Left forelimb (tissue), 1 donor: ENCODE results near the gene CD6.

Experiments used
- DNase-seq: peaks from one replicate; pipeline ENCODE4 v3.0.0-alpha.2; 2018; ENCODE audit warnings: low spot score

The CD6 gene

GRCh38 chr11:60985991-60986915 is 14.8 kb downstream of the CD6 start:
- DNase-seq = peak; percentile 34

GRCh38 chr11:60987577-60988277 is 16.2 kb downstream of the CD6 start:
- no peak for DNase-seq

GRCh38 chr11:60988658-60989057 is 17.2 kb downstream of the CD6 start:
- DNase-seq = no peak

GRCh38 chr11:60989093-60989650 is 17.7 kb downstream of the CD6 start:
- DNase-seq = no peak

- DNase-seq = no peak
These were observed 20.0 kb downstream of the CD6 start for GRCh38 chr11:60991457-60991856.

DNA sequence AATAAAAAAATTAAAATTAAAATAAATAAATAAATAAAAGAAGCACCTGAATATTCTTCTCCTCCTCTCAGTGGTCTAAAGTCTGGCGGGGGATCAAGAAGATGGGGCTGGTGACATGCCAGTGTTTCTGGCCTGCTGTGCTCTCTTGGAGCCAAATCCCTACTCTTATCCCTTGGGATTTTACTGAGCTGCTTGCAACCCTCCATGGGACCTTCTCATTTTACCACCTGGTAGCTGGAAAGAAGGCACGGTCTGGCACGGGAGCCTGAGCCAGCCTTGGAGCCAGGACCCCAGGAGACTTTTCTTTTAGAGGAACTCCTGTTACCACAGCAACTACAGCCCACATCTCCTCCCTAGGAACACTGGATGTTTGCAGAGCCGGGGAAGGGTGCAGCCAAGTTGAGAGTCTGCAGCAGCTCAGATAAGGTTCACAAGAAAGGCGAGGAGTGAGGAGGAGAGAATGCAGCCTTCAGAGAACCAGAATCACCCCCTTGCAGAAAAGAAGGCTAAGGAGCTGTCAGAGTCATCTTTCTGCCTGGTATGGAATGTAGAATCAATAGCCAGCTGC is 21.4 kb downstream of the CD6 start:
- no peak for DNase-seq

DNA sequence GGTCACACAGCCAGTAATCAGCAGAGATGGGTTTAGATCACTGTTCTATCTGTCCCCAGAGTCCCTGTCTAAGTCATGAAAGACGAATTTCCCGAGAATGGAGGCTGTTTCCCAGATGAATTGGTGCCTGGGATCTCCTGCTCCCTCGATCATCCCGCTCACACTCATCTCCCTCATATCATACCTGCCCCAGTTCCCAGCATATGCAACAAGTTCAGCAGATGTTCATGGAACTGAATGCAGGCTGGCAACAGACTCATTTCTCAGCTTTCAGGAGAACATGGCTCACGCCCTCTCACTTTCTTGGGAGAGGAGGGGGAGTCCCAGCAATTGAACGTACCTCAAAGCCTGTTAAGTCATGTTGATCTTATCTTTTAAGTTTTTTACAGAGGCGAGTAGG is 22.1 kb downstream of the CD6 start:
- DNase-seq = no peak

DNA sequence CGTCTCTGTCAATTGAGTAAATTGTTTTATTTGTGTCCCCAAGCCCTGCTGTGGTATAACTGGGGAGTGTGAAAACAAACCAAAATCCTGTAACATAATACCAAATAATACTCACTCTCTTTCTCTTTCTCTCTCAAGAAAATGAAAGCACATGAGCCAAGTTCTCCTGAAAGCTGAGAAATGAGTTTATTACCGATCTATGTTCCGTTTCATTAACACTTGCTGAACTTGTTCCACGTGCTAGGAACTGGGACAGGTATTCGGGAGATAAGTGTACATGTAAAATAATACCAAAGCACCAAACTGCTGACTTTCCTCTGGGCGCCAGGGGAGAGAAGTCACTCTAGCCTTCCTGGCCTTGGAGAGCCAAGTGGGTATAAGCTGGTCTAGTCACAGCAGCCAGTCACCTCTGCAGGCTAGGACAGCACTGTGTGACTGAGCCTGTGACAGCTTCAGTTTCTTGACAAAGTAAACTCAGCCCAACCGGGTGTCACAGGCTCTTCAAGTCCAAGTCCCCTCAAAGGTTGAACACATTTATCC is 23.1 kb downstream of the CD6 start:
- no peak for DNase-seq

- DNase-seq = no peak
These were observed 24.3 kb downstream of the CD6 start for GRCh38 chr11:60995798-60996197.

- DNase-seq = no peak
These were observed 25.1 kb downstream of the CD6 start for GRCh38 chr11:60996381-60997138.

DNA sequence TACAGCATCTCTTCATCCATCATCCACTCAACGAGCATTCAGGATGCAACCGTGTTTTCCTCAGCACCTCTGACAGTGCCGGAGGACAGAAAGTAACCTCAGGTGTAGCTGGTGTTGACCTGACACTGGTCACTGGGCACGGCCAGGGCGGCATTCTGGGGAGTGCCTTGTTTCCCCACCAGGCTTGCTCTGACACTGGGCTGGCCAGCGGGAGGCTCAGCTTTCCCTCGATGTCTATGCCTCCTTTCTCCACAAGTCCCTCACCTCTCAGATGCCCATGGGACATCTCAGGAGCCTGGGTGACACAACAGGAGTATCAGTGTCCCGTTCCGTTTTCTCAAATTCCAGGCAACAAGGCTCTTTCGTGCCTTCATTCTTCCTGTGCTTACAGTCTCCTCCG is 28.9 kb downstream of the CD6 start:
- no peak for DNase-seq

- no peak for DNase-seq
These were observed 30.5 kb downstream of the CD6 start for GRCh38 chr11:61001931-61002330.

GRCh38 chr11:61002598-61002997 is 31.1 kb downstream of the CD6 start:
- no peak for DNase-seq

GRCh38 chr11:61004180-61004611 is 32.7 kb downstream of the CD6 start:
- DNase-seq = peak; percentile 81

DNA sequence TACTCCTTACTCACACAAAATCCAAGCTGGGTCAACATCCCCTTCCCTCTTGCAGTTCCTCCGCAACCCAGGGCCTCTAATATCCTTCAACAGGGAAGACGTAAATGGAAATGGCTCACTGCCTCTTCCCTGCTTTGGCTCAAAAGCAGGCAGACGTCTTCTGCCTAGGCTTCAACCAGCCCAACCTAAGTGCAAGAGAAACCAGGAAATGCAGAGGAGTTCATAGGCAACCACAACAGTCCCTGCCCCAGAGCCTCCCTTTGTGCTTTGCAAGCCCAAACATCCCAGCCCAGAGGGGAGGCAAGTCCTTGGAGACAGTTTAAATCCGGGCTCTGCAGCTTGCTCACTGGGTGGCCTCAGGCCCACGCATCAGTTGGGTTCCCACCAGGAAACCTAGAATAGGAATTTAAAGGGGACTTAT is 33.3 kb downstream of the CD6 start:
- DNase-seq = no peak

DNA sequence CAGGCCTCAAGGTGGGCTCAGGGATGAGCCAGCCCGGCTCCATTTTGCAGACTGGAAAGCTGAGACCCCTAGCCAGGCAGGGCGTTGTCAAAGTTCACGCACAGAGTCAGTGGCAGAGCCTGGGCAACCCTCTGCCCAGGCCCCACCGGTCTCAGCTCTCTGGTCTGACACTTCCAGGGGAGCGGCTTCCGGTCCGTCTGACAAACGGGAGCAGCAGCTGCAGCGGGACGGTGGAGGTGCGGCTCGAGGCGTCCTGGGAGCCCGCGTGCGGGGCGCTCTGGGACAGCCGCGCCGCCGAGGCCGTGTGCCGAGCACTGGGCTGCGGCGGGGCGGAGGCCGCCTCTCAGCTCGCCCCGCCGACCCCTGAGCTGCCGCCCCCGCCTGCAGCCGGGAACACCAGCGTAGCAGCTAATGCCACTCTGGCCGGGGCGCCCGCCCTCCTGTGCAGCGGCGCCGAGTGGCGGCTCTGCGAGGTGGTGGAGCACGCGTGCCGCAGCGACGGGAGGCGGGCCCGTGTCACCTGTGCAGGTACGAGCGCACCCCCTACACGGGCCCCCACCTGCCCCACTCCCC is 36.0 kb downstream of the CD6 start:
- no peak for DNase-seq

DNA sequence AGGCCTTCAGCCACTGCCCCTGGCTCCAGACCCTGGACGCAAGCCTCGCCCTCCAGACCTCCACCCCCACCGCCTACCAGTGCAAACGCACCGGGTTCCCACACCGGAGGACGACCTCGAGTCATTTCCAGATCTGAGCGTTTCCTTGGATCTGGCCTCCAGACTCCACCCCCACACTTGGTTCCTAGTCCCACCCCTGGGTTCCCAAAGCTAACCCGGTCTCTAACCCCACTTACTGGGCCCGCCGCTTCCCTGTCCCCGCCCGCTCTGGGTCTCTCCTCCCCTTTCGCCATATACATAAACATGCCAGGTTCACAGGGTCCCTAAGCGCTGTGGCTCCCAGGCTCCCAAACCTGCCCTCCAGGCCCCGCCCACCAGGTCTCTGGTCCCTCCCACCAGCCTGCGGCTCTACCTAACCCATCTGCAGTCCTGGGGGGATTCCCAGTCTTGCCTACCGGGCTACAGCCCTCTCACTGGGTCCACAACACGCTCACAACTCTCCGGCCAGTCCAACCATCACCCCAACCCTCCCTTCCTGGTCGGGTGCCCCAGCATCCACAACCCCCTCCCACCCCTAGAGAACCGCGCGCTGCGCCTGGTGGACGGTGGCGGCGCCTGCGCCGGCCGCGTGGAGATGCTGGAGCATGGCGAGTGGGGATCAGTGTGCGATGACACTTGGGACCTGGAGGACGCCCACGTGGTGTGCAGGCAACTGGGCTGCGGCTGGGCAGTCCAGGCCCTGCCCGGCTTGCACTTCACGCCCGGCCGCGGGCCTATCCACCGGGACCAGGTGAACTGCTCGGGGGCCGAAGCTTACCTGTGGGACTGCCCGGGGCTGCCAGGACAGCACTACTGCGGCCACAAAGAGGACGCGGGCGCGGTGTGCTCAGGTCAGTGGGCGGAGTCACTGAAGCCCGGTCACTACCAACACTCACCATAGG is 36.7 kb downstream of the CD6 start:
- no peak for DNase-seq

GRCh38 chr11:61008971-61009370 is 37.5 kb downstream of the CD6 start:
- no peak for DNase-seq

DNA sequence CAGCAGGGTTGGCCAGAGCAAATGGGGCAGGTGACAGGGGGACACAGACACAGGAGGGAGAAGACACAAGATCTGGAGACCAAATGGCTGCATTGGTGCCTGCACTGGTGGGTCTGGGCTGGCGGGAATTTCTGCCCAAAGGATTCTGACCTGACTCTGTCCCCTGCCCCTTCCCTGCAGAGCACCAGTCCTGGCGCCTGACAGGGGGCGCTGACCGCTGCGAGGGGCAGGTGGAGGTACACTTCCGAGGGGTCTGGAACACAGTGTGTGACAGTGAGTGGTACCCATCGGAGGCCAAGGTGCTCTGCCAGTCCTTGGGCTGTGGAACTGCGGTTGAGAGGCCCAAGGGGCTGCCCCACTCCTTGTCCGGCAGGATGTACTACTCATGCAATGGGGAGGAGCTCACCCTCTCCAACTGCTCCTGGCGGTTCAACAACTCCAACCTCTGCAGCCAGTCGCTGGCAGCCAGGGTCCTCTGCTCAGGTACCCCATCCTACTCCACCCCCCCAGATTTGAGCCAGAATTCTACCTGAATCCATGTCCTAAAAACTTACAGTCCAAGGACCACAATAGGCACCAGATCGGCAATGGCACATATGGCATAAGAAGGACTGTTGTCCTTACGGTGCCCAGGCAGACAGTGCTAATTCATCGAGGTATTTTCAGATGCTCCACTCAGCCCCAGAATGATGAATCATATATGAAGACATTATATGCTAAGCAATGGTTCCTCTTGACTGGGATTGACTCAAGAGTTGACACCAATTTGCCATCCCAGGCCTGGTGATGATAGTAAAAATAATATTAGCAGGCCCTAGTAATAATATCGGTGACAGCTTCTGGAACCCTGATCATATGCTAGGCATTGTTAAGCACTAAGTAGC is 38.2 kb downstream of the CD6 start:
- DNase-seq = no peak
